Measurements from ENCODE around the gene GPC5.

GPC5 gene

DNA sequence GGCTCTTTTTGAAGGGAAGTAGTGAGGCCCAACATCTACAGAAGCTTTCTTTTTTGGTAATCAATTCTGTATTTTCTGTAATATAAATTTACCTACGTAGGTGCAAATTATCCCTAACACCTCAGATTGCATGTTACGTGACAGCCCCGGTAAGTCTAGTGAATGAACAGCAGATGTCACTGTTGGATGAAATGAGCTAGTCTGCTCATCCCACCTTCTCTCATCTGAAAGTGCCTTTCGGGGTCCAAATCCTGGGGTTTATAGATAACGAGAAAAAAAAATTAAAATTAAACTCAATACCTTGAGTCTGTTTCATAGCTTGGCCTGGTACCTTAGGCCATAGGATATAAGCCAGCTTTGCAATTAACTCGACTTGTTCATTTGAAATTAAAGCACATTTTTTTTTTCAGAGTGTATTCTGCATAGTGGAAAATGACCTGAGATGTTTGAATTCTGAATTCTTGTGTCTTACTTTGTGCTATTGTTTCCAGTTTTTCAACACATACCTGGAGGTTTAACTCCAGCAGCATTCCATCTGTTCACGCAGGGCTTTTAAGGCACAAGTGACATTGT, 548.2 kb downstream of the GPC5 start:
- Histone ChIP-seq H3K36me3 (ENCODE audit: insufficient read depth, low read length) (no peaks in the 10 kb centered on the region), H3K27ac (ENCODE audit: low read depth, low read length) (no peak overlapping the region), H2AFZ (ENCODE audit: low read length, unreplicated experiment) (no peak overlapping the region), H3K4me1 (ENCODE audit: control insufficient read depth, insufficient read depth, low read length, unreplicated experiment) (no peaks in the 10 kb centered on the region), H3K4me3 (ENCODE audit: low read depth, low read length) (no peak overlapping the region), H3K79me2 (ENCODE audit: control insufficient read depth, insufficient read depth, low read length, unreplicated experiment) (no peaks in the 10 kb centered on the region), H3K27me3 (ENCODE audit: insufficient read depth, low read length) (peaks cover 7% of the 10 kb centered on the region; the same call in 1 of the 2 replicates)

DNA sequence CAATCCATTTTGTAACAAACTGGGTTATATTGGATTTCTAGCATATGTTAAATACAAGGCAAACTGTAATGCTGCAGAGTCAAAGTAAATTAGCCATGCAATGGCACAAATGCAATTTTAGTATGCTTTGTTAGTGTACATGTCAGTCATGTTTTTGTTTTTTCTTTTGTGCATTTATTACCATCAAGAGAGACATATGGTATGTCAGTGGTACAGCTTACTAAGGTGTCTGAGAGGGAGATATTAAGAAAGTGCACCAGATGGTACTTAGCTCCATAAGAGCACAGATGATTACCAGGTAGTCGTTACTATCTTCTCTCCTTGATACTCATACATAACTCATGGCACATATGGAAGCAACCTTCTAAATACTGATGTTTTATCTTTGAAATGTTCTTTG, 550.3 kb downstream of the GPC5 start:
- Histone ChIP-seq H3K36me3 (ENCODE audit: insufficient read depth, low read length) (no peaks in the 10 kb centered on the region), H3K4me3 (ENCODE audit: low read depth, low read length) (no peak overlapping the region), H3K27ac (ENCODE audit: low read depth, low read length) (no peak overlapping the region), H2AFZ (ENCODE audit: low read length, unreplicated experiment) (no peak overlapping the region), H3K79me2 (ENCODE audit: control insufficient read depth, insufficient read depth, low read length, unreplicated experiment) (no peaks in the 10 kb centered on the region), H3K27me3 (ENCODE audit: insufficient read depth, low read length) (peaks cover 7% of the 10 kb centered on the region; the same call in 1 of the 2 replicates), H3K4me1 (ENCODE audit: control insufficient read depth, insufficient read depth, low read length, unreplicated experiment) (no peaks in the 10 kb centered on the region)

DNA sequence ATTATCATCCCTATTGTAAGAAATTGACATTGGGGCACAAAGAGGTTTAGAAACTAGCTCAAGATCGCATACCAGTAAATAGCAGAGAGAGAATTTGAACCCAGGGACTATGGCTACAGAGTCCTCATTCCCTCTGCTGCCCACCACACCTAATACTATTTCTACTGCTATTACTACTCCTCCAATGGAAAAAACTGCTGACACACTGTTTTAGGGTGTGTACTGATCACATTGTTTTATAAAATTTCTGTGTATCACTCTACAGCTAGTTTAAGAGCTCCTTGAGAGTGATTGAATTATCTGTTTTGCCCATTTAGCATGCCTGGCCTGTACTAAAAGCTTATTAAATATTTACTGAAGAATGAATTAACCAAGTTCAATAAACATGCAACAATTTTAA, 552.4 kb downstream of the GPC5 start:
- no peak overlapping the region for H3K4me3 ChIP-seq (ENCODE audit: low read depth, low read length)
- no peak overlapping the region for H2AFZ ChIP-seq (ENCODE audit: low read length, unreplicated experiment)
- H3K4me1 ChIP-seq (ENCODE audit: control insufficient read depth, insufficient read depth, low read length, unreplicated experiment), result no peaks in the 10 kb centered on the region
- no peak overlapping the region for H3K27ac ChIP-seq (ENCODE audit: low read depth, low read length)
- no peaks in the 10 kb centered on the region for H3K36me3 ChIP-seq (ENCODE audit: insufficient read depth, low read length)
- no peaks in the 10 kb centered on the region for H3K79me2 ChIP-seq (ENCODE audit: control insufficient read depth, insufficient read depth, low read length, unreplicated experiment)
- peaks cover 1% of the 10 kb centered on the region; the same call in 1 of the 2 replicates for H3K27me3 ChIP-seq (ENCODE audit: insufficient read depth, low read length)

DNA sequence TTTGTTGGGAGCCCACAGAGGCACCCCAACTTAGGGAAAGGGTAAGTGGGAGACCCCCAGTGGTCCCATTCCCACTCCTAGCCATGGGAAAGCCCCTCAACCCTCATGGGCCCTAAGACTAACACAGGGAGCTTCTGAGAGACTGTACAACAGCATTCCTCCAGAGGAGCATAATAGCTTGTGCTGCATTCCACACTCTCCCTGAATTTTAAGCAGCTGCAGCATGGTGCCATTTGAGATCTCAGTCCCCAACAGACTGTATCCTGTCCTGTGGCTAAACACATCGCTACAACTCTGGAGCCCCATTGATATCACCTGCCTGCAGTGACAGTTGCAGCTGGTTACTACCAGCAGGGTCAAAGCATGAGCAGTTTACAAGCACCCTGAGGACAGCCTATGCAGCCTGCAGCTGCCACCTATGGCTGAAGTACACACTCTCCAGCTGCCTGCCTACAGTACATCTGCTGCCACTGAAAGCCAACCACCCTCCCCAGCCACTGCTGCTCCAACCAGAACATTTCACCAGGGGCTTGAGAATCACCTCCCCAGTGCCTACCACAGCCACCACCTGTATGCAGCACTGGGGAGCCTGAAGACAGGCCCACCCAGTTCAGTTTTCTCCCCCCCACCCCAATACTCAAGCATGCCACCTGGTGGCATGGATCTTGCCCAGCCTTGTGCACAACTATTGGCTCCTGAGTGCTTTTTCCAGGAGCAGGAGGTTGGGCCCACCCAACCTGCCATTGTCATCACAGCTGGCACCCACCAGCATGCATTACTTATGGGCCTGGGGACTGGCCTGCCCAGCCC, 557.3 kb downstream of the GPC5 start:
- Histone ChIP-seq H3K4me3 (ENCODE audit: low read depth, low read length) (no peak overlapping the region), H2AFZ (ENCODE audit: low read length, unreplicated experiment) (no peak overlapping the region), H3K36me3 (ENCODE audit: insufficient read depth, low read length) (no peaks in the 10 kb centered on the region), H3K79me2 (ENCODE audit: control insufficient read depth, insufficient read depth, low read length, unreplicated experiment) (no peaks in the 10 kb centered on the region), H3K27me3 (ENCODE audit: insufficient read depth, low read length) (no peaks in the 10 kb centered on the region), H3K27ac (ENCODE audit: low read depth, low read length) (no peak overlapping the region), H3K4me1 (ENCODE audit: control insufficient read depth, insufficient read depth, low read length, unreplicated experiment) (no peaks in the 10 kb centered on the region)

DNA sequence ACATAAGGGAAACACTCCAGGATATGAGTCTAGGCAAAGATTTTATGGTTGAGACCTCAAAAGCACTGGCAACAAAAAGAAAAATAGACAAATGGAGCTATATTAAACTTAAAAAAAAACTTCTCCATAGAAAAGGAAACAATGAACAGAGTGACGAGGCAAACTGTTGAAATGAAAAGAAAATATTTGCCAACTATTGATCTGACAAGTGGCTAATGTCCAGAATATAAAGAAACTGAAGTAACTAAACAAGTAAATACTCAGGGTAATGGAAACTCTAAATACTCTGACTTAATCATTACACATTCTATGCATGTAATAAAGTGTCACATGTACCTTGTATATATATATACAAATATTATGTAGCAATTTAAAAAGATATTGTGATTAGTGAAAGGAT, 562.5 kb downstream of the GPC5 start:
- Histone ChIP-seq H3K36me3 (ENCODE audit: insufficient read depth, low read length) (no peaks in the 10 kb centered on the region), H3K79me2 (ENCODE audit: control insufficient read depth, insufficient read depth, low read length, unreplicated experiment) (no peaks in the 10 kb centered on the region), H3K4me1 (ENCODE audit: control insufficient read depth, insufficient read depth, low read length, unreplicated experiment) (no peaks in the 10 kb centered on the region), H3K27ac (ENCODE audit: low read depth, low read length) (no peak overlapping the region), H3K4me3 (ENCODE audit: low read depth, low read length) (no peak overlapping the region), H2AFZ (ENCODE audit: low read length, unreplicated experiment) (no peak overlapping the region), H3K27me3 (ENCODE audit: insufficient read depth, low read length) (no peaks in the 10 kb centered on the region)

DNA sequence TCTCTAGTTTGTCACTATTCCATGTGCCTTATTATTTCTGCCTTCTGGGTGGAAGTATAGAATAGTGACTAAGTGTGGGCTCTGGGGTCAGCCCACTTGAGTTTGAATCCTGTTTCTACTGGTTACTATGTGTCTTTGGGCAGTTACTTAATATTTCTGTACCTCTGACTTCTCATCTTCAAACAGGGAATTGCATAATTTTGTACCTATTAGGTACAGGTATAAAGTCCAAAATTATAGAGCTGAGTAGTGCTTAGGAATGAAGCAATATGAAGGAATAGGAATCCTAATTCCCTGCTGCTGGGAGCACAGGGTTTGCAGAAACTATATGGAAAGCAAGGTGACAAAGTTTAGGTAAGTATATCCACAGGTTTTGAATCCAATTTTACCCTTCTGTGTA, 564.5 kb downstream of the GPC5 start:
- H3K27me3 ChIP-seq (ENCODE audit: insufficient read depth, low read length), result no peaks in the 10 kb centered on the region
- no peaks in the 10 kb centered on the region for H3K4me1 ChIP-seq (ENCODE audit: control insufficient read depth, insufficient read depth, low read length, unreplicated experiment)
- no peak overlapping the region for H3K27ac ChIP-seq (ENCODE audit: low read depth, low read length)
- no peak overlapping the region for H2AFZ ChIP-seq (ENCODE audit: low read length, unreplicated experiment)
- H3K36me3 ChIP-seq (ENCODE audit: insufficient read depth, low read length), result no peaks in the 10 kb centered on the region
- no peaks in the 10 kb centered on the region for H3K79me2 ChIP-seq (ENCODE audit: control insufficient read depth, insufficient read depth, low read length, unreplicated experiment)
- no peak overlapping the region for H3K4me3 ChIP-seq (ENCODE audit: low read depth, low read length)

DNA sequence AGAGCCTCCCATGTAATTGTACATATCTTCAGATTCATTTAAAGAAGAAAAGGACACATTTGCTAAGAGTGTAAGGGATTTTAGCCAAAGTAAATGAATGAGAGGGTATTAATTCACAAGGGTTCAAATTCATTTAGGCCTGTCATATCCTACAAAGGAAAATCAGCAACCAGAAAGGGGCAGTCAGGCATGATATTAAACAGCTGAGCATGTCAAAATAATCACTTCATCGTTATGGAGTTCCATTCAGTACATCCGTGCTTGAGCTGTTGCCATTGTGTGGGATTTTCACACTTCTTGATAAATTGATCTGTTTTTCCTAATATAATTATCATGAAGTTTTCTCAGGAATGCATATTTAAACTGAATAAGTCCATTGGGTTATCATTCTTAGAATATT, 567.1 kb downstream of the GPC5 start:
- no peaks in the 10 kb centered on the region for H3K27me3 ChIP-seq (ENCODE audit: insufficient read depth, low read length)
- no peak overlapping the region for H2AFZ ChIP-seq (ENCODE audit: low read length, unreplicated experiment)
- no peaks in the 10 kb centered on the region for H3K36me3 ChIP-seq (ENCODE audit: insufficient read depth, low read length)
- H3K79me2 ChIP-seq (ENCODE audit: control insufficient read depth, insufficient read depth, low read length, unreplicated experiment), result no peaks in the 10 kb centered on the region
- H3K4me3 ChIP-seq (ENCODE audit: low read depth, low read length), result no peak overlapping the region
- no peaks in the 10 kb centered on the region for H3K4me1 ChIP-seq (ENCODE audit: control insufficient read depth, insufficient read depth, low read length, unreplicated experiment)
- H3K27ac ChIP-seq (ENCODE audit: low read depth, low read length), result no peak overlapping the region

DNA sequence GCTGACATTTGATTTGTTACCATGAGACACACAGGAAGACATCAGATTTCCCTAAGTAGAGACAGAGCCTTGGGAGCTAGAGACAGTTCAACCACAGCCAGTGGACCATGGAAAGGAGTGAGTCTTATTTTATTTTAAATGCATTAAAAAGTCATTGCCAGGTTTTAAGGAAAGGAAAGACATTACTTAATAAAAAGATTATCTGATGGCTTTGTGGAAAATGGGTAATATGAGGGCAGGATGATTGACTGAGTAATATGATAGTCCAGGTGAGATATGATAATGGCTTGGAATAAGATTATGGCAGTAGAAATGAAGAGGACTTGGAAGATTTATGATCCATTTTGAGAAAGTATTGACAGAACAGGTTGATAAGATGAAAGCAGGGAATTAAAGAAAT, 580.1 kb downstream of the GPC5 start:
- no peaks in the 10 kb centered on the region for H3K4me1 ChIP-seq (ENCODE audit: control insufficient read depth, insufficient read depth, low read length, unreplicated experiment)
- no peaks in the 10 kb centered on the region for H3K79me2 ChIP-seq (ENCODE audit: control insufficient read depth, insufficient read depth, low read length, unreplicated experiment)
- H3K4me3 ChIP-seq (ENCODE audit: low read depth, low read length), result no peak overlapping the region
- H3K27me3 ChIP-seq (ENCODE audit: insufficient read depth, low read length), result no peaks in the 10 kb centered on the region
- H3K27ac ChIP-seq (ENCODE audit: low read depth, low read length), result no peak overlapping the region
- no peak overlapping the region for H2AFZ ChIP-seq (ENCODE audit: low read length, unreplicated experiment)
- H3K36me3 ChIP-seq (ENCODE audit: insufficient read depth, low read length), result no peaks in the 10 kb centered on the region

DNA sequence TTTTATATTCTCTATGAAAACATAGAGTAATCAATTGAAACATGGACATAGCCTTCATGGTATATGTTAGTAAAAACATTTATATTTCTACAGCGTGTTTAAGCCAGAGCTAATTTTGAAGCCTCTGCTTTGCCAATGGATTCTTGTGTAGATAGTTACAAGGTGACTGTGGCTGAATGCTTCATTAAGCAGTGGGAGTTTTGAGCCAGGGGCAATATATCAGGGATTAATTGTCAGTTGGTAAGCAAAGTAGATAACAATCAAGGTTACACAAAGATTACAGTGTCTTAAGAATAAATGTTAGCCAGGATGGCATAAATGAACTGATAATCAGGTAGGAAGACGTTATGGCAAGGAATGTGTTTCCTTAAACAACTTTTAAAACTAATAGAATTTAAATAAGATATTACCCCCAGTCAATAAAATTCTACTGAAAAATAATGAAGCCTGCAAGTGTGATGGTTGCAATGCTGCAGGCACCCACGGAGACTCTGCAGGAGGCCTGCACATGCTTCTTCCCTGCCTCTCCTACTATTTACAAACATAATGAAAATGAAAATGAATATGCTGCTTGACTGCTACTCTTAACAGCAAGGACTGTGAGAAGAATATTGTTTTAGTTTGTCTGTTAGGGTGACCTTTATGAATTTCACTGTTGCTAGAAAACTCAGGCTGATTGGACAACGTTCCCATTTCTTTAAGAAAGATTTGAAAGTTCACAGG, 588.5 kb downstream of the GPC5 start:
- Histone ChIP-seq H3K79me2 (ENCODE audit: control insufficient read depth, insufficient read depth, low read length, unreplicated experiment) (no peaks in the 10 kb centered on the region), H3K27me3 (ENCODE audit: insufficient read depth, low read length) (no peaks in the 10 kb centered on the region), H2AFZ (ENCODE audit: low read length, unreplicated experiment) (no peak overlapping the region), H3K4me3 (ENCODE audit: low read depth, low read length) (no peak overlapping the region), H3K36me3 (ENCODE audit: insufficient read depth, low read length) (no peaks in the 10 kb centered on the region), H3K4me1 (ENCODE audit: control insufficient read depth, insufficient read depth, low read length, unreplicated experiment) (no peaks in the 10 kb centered on the region), H3K27ac (ENCODE audit: low read depth, low read length) (no peak overlapping the region)

DNA sequence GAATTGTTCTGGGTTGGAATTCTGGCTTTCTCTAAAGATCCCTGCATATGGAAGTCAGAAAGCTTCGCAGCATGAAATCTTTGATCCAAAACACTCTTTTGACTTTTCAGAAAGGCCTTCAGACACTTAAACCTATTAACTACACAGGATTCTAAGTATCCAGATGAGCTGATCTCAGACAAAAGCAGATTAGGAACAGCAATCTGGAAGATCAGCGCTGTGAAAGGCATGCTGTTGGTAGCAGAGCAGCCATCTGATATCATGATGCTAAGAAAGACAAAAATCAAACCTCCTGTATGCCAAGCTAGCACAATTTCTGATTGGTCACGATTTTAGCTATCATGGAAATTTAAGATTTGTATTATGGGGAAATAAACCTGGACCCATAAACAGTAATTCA, 589.9 kb downstream of the GPC5 start:
- no peaks in the 10 kb centered on the region for H3K27me3 ChIP-seq (ENCODE audit: insufficient read depth, low read length)
- H3K4me1 ChIP-seq (ENCODE audit: control insufficient read depth, insufficient read depth, low read length, unreplicated experiment), result no peaks in the 10 kb centered on the region
- H3K36me3 ChIP-seq (ENCODE audit: insufficient read depth, low read length), result no peaks in the 10 kb centered on the region
- H3K4me3 ChIP-seq (ENCODE audit: low read depth, low read length), result no peak overlapping the region
- H2AFZ ChIP-seq (ENCODE audit: low read length, unreplicated experiment), result no peak overlapping the region
- no peak overlapping the region for H3K27ac ChIP-seq (ENCODE audit: low read depth, low read length)
- H3K79me2 ChIP-seq (ENCODE audit: control insufficient read depth, insufficient read depth, low read length, unreplicated experiment), result no peaks in the 10 kb centered on the region

DNA sequence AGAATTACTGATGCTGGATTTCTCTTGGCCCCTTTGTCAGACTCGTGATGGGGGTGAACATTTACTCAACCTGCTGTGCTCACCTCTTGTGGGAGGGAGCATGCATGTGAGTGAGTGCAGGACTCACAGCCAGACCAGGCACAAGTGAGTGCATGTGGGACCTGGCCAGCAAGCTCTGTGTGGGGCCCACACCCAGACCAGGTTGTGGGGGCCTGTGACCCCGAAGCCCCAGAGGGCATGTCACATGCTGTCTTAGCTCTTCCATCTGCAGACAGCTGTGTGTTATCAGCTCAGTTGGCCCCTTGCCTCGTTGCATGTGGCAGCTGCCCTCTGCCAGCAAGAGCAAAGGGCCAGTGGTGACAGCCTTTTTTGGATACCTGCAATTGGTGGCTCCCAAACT, 614.4 kb downstream of the GPC5 start:
- H3K4me3 ChIP-seq (ENCODE audit: low read depth, low read length), result no peak overlapping the region
- no peak overlapping the region for H2AFZ ChIP-seq (ENCODE audit: low read length, unreplicated experiment)
- no peak overlapping the region for H3K27ac ChIP-seq (ENCODE audit: low read depth, low read length)
- no peaks in the 10 kb centered on the region for H3K4me1 ChIP-seq (ENCODE audit: control insufficient read depth, insufficient read depth, low read length, unreplicated experiment)
- H3K79me2 ChIP-seq (ENCODE audit: control insufficient read depth, insufficient read depth, low read length, unreplicated experiment), result no peaks in the 10 kb centered on the region
- no peaks in the 10 kb centered on the region for H3K36me3 ChIP-seq (ENCODE audit: insufficient read depth, low read length)
- no peaks in the 10 kb centered on the region for H3K27me3 ChIP-seq (ENCODE audit: insufficient read depth, low read length)

Data from ACC112 (cell line).